Endometrial microvascular endothelial cells (primary cell): ENCODE data around the gene S100P. TPM values are rescaled to one million over a fixed set of nuclear protein-coding genes. Genes with fewer than 3 reads are reported as not detected.
"Not testable (repeated sequence)": the region's sequence is repeated elsewhere in the genome, so short reads cannot be mapped to it uniquely, and the experiment has no call there.

ENCODE experiments used
- in situ Hi-C: cut with HindIII; loops from 2 replicates; pipeline ENCODE4 v1.10.0; 2017; ENCODE audit warnings: low sequenced_read_pairs, low pct_unique_long_range_greater_than_20kb; ENCODE audit errors: inconsistent ontology term
- total RNA-seq: library from RNA; depleted of rRNA; stranded (reverse); fragments of >200 nt; gene quantifications from one replicate; pipeline ENCODE4 v1.2.3, GENCODE V29; 2015; ENCODE audit errors: inconsistent ontology term

S100P gene
- total RNA-seq, 1 donor from 2014 or later, result not detected

DNA sequence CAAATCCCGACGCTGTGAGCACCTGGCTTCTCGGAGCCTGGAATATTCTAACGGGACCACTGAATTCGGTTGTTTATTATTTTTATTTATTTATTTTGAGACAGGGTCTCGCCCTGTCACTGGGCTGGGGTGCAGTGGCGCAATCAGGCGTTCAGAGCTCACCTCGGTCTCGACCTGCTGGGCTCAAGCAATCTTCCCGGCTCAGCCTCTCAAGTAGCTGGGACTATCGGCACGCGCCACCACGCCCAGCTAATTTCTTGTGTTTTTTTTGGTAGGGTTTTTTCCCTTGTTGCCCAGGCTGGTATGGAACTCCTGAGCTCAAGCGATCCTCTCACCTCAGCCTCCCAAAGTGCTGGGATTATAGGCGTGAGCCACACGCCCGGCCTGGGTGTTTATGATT lies 21.5 kb upstream of the S100P start:
- in situ Hi-C loops, result no loop called here

DNA sequence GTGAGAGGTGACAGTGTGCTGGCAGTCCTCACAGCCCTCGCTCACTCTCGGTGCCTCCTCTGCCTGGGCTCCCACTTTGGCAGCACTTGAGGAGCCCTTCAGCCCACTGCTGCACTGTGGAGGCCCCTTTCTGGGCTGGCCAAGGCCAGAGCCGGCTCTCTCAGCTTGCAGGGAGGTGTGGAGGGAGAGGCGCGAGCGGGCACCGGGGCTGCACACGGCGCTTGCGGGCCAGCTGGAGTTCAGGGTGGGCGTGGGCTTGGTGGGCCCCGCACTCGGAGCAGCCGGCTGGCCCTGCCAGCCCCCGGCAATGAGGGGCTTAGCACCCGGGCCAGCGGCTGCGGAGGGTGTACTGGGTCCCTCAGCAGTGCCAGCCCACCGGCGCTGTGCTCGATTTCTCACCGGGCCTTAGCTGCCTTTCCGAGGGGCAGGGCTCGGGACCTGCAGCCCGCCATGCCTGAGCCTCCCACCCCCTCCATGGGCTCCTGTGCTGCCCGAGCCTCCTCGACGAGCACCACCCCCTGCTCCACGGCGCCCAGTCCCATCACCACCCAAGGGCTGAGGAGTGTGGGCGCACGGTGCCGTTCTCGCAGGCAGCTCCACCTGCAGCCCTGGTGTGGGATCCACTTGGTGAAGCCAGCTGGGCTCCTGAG lies 21.0 kb upstream of the S100P start:
- in situ Hi-C loops, result not testable (repeated sequence)

- in situ Hi-C loops, result not testable (repeated sequence)
Measured at GRCh38 chr4:6673191-6673659, 20.5 kb upstream of the S100P start.

GRCh38 chr4:6673660-6674499 lies 19.8 kb upstream of the S100P start:
- in situ Hi-C loops, result no loop called here

- in situ Hi-C loops, result no loop called here
Measured at GRCh38 chr4:6674500-6675149, 19.1 kb upstream of the S100P start.

DNA sequence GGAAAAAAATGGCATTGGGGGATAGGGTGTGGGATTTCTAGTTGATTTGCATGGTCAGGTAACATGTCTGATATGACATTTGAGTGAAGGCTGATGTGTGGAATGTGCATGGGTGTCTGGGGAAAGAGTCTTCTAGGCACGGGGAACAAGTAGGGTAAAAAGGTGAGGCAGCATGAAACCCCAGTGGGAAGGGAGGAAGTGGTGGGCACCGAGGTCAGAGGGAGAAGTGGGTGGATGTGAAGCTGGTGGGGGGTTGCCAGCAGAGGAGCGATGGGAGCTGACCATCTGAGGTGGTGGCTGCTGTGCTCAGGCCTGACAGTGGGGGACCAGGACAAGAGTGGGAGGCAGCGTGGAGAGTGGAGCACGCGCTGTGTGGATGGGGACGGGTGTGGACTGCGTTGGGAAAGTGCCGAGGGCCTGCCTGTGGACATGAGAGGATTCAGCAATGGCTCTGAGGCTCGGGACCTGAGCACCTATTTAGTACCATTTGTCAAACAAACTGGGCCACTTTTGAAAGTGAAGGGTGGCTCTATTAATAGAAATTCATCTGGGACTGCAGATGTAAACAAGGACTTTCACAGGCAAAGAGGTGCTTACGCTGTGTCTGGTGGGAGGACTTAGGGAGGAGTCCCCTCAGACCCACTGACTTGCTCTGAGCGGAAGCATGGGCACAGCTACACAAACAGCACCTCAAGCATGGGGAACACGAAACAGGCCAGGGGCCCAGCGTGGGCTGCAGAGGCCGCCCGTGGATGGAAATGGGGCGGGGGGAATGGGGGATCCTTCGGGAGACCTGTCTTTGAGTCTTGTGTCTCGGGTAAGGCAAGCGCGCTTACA lies 16.7 kb upstream of the S100P start:
- in situ Hi-C loops, result no loop called here

DNA sequence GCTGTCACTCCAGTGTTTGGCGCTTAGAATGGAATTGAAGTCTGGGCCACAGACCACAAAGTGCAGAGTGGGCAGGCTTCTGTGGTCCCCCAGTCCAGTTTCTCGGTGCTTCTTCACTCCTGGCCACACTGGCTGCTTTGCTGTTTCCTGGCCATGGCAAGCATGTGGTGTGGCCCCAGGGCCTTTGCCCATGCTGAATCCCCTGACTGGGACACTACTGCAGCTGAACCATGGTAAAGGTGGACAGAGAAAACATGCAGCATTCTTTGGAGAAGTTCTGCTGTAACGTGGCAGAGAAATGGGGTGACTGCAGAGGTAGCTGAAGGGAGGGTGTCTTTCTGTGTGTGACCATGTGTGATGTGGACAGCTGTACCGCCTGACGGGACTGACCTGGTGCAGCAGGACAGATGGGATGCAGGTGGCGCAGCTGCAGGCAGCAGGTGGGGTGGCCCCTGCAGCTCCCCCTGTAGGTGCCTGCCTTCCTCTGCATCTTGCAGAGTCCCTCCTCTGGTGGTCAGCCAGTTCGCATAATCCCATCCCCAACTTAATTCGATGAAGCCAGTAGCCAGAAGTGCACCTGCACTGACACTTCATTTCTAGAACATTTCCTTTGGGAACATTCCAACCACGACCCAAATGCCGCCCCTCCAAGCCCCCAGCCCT lies 13.2 kb upstream of the S100P start:
- in situ Hi-C loops, result no loop called here

- in situ Hi-C loops, result no loop called here
Measured at GRCh38 chr4:6681191-6681590, 12.5 kb upstream of the S100P start.

GRCh38 chr4:6682862-6683590 lies 10.7 kb upstream of the S100P start:
- in situ Hi-C loops, result no loop called here

GRCh38 chr4:6684656-6685055 lies 9.0 kb upstream of the S100P start:
- in situ Hi-C loops, result no loop called here

- in situ Hi-C loops, result no loop called here
Measured at GRCh38 chr4:6686104-6686787, 7.4 kb upstream of the S100P start.

GRCh38 chr4:6687947-6688878 lies 5.5 kb upstream of the S100P start:
- in situ Hi-C loops, result no loop called here

GRCh38 chr4:6688879-6689505 lies 4.7 kb upstream of the S100P start:
- in situ Hi-C loops, result no loop called here

GRCh38 chr4:6689506-6689960 lies 4.1 kb upstream of the S100P start:
- in situ Hi-C loops, result no loop called here

DNA sequence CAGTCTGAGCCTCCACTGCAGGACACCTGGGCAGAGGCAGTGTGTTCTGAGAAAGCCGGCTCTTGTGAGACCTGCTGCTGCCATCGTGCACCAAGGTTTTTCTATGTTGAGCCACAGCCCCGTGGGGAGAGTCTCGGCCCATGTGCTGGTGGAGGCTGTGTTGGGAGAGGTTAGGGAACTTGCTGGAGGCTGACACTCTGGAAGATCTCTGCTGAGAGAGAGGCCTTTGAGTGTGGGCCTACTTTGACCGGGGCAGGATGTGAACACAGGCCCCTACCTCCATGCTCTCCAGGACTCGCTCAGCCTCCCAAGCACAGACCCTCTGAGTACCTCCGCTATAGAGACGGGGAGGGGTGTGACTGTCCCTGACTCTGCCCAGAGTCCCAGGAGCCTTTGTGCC lies 1.3 kb upstream of the S100P start:
- in situ Hi-C loops, result no loop called here

- in situ Hi-C loops, result no loop called here
Measured at GRCh38 chr4:6692806-6693205, 872 bp upstream of the S100P start.
